ENCODE data around the gene PRDX5.

Gene PRDX5

DNA sequence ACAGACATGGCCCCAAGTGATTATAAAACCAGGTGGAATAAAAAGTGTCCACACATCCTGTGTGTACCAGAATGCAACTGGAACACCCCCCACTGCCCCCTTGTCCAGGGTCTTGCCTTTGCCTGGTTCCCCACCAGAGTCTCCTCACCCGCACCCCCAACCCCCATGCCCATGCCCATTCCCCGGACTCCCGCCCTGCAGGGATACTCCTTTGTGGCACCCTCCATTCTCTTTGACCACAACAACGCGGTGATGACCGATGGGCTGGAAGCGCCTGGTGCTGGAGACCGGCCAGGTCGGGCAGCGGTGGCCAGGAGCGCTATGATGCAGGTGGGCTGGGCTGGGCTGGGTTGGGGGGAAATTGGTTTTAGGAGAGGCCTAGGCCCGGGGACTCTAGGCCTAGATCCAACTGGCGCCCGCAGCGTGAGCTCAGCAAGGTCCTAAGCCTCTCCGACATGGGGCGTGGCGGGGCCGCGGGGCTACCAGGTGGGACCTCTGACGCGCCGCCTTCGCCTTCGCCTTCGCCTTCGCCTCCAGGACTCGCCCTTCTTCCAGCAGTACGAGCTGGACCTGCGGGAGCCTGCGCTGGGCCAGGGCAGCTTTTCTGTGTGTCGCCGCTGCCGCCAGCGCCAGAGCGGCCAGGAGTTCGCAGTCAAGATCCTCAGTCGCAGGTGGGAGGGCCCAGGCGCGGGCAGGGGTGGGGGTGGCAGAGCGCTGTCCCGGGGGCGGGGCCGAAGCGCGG is 50.2 kb downstream of the PRDX5 start:
- DNase-seq, result no peak

- no peak for DNase-seq
Measured at GRCh38 chr11:64368673-64369074, 50.8 kb downstream of the PRDX5 start.

- no peak for DNase-seq
Measured at GRCh38 chr11:64369440-64370421, 51.8 kb downstream of the PRDX5 start.

GRCh38 chr11:64371201-64371600 is 53.3 kb downstream of the PRDX5 start:
- no peak for DNase-seq

Data from activated naive CD4-positive, alpha-beta T cell treated with anti-CD3 and anti-CD28 coated beads, Interleukin-2, amount 50 U/mL, for 16 hours (primary cell).